Duodenal mucosa (tissue), 2 donors: ENCODE data around the gene JDP2.

Experiments
- H3K27ac ChIP-seq: one replicate; pipeline ENCODE4 v1.7.0; 2013; ENCODE audit warnings: low read depth, low read length
- H3K27me3 ChIP-seq, 2 donors: one replicate each; pipeline ENCODE4 v1.7.0; 2013; ENCODE audit warnings: low read length in 2 of 2, control low read depth in 1 of 2; ENCODE audit not compliant: insufficient read depth in 2 of 2, control insufficient read depth in 1 of 2
- H3K36me3 ChIP-seq, 2 donors: one replicate each; pipeline ENCODE4 v1.7.0; 2013; ENCODE audit warnings: low read length in 2 of 2, control low read depth in 1 of 2; ENCODE audit not compliant: insufficient read depth in 2 of 2, control insufficient read depth in 1 of 2
- H3K4me1 ChIP-seq, 2 donors: one replicate each; pipeline ENCODE4 v1.7.0; 2013; ENCODE audit warnings: low read length in 2 of 2, control low read depth in 1 of 2; ENCODE audit not compliant: insufficient read depth in 2 of 2, control insufficient read depth in 1 of 2
- H3K4me3 ChIP-seq, 2 donors: one replicate each; pipeline ENCODE4 v1.7.0; 2013; ENCODE audit warnings: low read length in 2 of 2, low read depth in 1 of 2
- H3K9ac ChIP-seq, 2 donors: one replicate each; pipeline ENCODE4 v1.7.0; 2013; ENCODE audit warnings: low read length in 2 of 2, low read depth in 1 of 2
- H3K9me3 ChIP-seq, 2 donors: one replicate each; pipeline ENCODE4 v1.7.0; 2013; ENCODE audit warnings: low read length in 2 of 2, control low read depth in 1 of 2; ENCODE audit not compliant: control insufficient read depth in 1 of 2

The JDP2 gene

DNA sequence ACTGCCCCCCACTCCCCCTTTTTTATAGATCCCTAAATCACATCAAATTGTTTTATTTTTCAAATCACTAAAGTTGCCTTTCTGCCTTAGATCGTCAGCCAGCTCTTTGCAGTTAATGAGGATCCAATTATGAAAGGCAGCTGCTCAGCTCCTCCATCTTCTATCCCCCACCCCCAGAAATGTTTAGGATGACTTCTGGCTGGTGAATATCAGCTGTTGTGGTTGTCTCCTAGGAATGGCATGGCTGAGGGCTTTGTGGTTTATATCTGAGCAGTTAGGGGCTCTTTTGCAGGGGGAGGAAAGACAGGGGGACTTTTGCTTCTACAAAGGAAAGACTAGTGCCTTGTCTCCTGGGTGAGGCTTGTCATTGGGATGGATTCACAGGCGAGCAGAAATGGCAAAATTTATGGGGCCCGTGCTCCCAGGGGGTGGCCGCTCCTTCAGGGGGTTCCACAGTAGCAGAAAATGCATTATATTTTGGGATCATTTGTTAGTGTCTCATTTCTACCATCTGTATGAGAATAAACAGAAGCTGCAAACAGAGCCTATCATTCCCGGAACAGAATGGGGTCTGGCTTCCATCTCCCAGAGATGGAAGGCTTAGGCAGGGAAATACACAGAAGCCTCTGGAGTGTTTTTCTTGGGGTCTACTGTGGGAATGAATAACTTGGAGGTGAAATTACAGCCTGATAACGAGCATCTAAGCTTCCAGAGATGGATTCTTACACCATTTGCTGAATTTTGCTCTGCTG, 6.5 kb downstream of the JDP2 start:
- Histone ChIP-seq H3K27ac (no peak overlapping the region), H3K9me3 (no peaks in the 10 kb centered on the region), H3K27me3 (no peaks in the 10 kb centered on the region), H3K4me3 (no peak overlapping the region), H3K9ac (no peak overlapping the region), H3K4me1 (peaks cover 48 to 61% of the 10 kb centered on the region in 2 donors), H3K36me3 (peaks cover 21 to 46% of the 10 kb centered on the region in 2 donors)

DNA sequence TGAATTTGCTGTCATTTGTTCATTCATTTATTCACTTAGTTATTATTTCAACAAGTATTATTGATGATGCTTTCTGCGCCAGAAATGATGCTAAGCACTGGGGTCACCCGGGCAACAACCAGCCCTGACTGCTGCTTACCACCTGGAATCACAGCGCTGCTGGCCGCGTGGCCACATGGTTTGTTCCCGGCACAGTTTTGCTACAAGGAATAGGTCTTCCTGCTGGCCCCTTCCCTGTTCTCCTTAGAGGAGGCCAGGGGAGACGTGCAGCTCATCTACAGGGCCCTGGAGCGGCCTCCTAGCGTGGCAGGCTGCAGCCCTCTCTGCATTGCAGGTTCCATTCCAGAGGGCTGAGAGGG, 7.0 kb downstream of the JDP2 start:
- Histone ChIP-seq H3K27ac (no peak overlapping the region), H3K4me3 (no peak overlapping the region), H3K27me3 (no peaks in the 10 kb centered on the region), H3K4me1 (peaks cover 43 to 56% of the 10 kb centered on the region in 2 donors), H3K9ac (no peak overlapping the region), H3K36me3 (peaks cover 26 to 51% of the 10 kb centered on the region in 2 donors), H3K9me3 (no peaks in the 10 kb centered on the region)

DNA sequence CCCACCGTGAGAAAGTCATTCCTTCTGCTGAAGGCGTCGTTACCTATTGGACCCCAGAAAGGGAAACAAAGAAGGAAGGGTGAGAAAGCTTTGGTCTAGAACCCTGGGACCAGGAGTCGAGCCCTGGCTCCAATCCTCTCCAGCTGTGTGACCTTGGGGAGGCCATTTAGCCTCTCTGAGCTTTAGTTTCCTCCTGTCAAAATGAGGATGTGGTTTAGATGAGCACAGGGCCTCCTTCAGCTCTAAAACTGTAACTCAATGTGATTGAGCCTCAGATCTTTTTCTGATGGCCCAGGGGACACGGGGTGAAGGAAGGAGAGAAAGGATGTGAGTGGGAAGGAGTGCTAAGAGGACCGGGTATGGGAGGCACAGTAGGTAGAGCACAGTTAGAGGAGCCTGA, 7.7 kb downstream of the JDP2 start:
- Histone ChIP-seq H3K9ac (no peak overlapping the region), H3K4me1 (peaks cover 39 to 51% of the 10 kb centered on the region in 2 donors)

DNA sequence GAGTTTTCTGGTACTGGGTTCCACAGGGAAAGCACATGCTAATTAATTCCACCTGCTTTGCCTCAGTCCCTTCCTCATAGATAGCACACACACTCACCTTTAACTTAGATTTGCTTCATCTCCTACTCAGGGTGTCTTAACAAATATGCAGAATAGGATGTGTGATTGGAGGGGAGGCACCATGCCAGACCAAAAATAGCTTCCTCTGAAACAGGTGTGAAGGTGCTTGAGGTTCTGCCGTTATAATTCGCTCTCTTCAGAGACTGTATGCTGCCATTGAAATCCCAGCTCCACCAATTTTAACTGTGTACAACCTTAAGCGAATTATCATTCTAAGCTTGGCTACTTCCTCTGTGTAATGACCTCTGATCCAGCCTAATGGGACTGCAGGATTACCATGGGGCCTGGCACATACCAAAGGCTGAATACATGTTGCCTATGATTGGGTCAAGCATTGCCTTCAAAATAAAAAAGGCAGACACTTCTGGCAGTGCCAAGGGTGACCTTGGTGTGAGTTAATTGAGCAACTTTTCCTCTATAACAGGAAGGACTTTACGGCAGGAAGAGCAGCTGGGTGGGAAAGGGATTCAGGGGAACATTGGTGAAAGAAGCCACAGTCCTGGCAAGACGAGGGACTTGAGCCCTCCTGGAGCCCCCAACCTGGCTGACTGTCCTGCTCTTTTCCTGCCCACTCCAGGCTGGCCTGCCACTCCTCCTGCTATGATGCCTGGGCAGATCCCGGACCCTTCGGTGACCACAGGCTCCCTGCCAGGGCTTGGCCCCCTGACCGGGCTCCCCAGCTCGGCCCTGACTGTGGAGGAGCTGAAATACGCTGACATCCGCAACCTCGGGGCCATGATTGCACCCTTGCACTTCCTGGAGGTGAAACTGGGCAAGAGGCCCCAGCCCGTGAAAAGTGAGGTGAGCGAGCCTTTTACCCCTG, 9.7 kb downstream of the JDP2 start:
- H3K4me1 ChIP-seq, result peaks cover 25 to 34% of the 10 kb centered on the region in 2 donors
- H3K36me3 ChIP-seq, result peaks cover 37 to 66% of the 10 kb centered on the region in 2 donors
- no peak overlapping the region for H3K27ac ChIP-seq
- H3K4me3 ChIP-seq, result no peak overlapping the region
- no peaks in the 10 kb centered on the region for H3K27me3 ChIP-seq
- H3K9ac ChIP-seq, result no peak overlapping the region
- H3K9me3 ChIP-seq, result no peaks in the 10 kb centered on the region

More for the DNA sequence above, 7.7 kb downstream of the JDP2 start:
- Histone ChIP-seq H3K36me3 (peaks cover 31 to 57% of the 10 kb centered on the region in 2 donors), H3K27ac (no peak overlapping the region), H3K9me3 (no peaks in the 10 kb centered on the region), H3K4me3 (no peak overlapping the region), H3K27me3 (no peaks in the 10 kb centered on the region)

DNA sequence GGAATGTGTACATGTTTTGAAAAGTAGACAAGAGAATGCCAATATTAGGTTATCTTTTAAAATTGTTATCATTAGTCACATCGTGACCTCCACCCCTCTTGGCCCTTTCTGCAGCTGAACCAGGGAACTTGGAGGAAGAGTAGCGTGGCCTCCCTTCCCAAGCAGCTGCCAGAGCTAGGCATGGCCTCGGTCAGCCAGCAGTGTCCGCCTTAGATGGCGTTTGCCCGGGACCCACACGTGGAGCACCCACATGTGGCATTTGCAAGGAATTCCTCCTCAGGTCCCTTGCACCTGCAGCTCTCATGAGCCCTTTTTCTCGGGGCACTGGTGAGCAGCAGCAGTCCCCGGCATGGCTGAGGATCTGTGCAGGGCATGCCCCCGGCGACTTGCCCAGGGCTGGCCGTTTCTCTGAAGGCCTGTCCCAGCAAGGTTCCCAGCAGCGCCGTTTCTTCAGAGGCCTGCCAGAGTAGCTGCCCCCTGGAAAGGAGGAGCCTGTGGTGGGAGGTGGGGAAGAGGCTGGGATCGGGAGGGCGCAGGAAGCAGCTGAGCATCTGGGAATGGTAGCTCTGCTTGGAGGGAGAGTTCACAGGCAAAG, 10.8 kb downstream of the JDP2 start:
- Histone ChIP-seq H3K9me3 (no peaks in the 10 kb centered on the region), H3K9ac (no peak overlapping the region), H3K4me1 (peaks cover 25 to 31% of the 10 kb centered on the region in 2 donors), H3K27me3 (no peaks in the 10 kb centered on the region), H3K36me3 (peaks cover 43 to 67% of the 10 kb centered on the region in 2 donors), H3K27ac (no peak overlapping the region), H3K4me3 (no peak overlapping the region)

DNA sequence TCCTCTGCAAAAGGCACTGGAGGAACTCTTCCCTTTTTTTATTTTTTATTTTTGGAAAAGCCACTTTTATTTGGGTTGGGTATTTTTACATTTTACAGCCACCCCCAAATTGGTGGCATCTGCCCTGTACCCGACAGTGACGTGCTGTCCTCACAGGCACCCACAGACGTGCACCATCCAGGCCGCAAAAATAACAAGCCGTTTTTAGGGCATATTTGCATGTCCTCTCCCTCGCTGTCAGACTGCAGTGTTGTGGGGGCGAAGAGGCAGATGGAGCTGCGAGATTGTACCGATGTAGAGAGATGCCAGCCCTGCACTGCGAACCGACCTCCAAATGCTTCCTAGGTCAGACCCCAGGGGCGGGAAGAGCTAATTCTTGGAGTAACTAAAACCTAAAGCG, 12.2 kb downstream of the JDP2 start:
- no peak overlapping the region for H3K27ac ChIP-seq
- no peak overlapping the region for H3K9ac ChIP-seq
- H3K4me3 ChIP-seq, result no peak overlapping the region
- H3K36me3 ChIP-seq, result peaks cover 34 to 64% of the 10 kb centered on the region in 2 donors
- peaks cover 25 to 31% of the 10 kb centered on the region in 2 donors for H3K4me1 ChIP-seq
- H3K9me3 ChIP-seq, result no peaks in the 10 kb centered on the region
- no peaks in the 10 kb centered on the region for H3K27me3 ChIP-seq

DNA sequence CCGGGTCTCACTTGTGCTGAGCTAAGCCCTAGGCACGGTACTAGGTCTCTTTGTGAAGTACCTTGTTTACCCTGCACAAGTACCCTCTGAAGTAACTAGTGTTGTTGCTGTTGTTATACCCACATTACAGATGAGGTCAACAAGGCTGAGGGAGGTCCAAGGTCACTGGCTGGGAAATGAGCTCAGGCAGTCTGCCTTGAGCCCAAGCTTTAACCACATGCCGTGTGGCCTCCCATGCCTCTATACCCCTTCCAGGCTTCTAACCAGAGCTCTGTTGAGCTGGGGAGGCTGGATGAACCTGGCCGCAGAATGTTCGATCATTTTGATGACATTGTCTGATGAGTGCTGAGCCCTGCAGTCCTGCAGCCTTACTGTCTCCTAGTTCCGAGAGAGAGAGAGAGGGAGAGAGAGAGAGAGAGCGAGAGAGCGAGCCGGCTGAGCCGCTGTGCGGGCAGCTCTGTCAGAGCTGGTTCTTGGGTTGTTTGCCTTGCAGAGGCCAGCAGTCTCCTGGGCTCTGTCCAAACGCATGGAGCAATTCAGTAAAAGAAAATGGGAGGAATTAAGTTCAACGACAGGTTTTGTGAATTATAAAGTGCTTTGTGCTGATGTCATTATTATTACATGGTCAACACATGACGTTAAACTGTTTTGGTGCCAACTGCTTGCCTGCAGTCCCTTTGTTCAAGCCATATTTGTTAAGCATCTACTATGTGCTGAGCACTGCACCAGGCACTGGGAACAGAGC, 13.1 kb downstream of the JDP2 start:
- peak overlapping the region; percentile 5 for H3K27ac ChIP-seq
- peaks cover 34 to 65% of the 10 kb centered on the region in 2 donors for H3K36me3 ChIP-seq
- peaks cover 22 to 25% of the 10 kb centered on the region in 2 donors for H3K4me1 ChIP-seq
- no peaks in the 10 kb centered on the region for H3K9me3 ChIP-seq
- no peak overlapping the region for H3K9ac ChIP-seq
- no peak overlapping the region for H3K4me3 ChIP-seq
- H3K27me3 ChIP-seq, result no peaks in the 10 kb centered on the region

DNA sequence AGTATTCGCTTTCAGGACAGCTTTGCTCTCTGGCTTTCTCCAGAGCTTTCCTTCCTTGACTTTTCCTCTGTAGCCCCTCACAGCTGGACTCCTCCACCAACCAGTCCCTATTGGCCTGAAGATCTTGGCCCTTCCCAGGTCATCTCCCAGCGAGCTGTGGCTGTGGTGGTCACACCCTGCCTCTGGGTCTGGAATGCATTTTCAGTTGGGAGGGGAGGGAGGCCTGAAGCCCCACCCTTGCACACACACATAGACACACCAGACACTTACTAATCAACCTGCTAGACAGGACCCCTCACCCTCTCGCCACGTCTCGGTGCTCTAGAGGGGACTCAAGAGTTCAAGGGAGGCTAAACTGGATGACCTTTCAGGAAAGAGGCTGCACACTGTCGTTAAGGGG, 13.9 kb downstream of the JDP2 start:
- Histone ChIP-seq H3K4me3 (no peak overlapping the region), H3K9ac (no peak overlapping the region), H3K27ac (no peak overlapping the region), H3K4me1 (peaks cover 19 to 20% of the 10 kb centered on the region in 2 donors), H3K9me3 (no peaks in the 10 kb centered on the region), H3K27me3 (no peaks in the 10 kb centered on the region), H3K36me3 (peaks cover 34 to 65% of the 10 kb centered on the region in 2 donors)

DNA sequence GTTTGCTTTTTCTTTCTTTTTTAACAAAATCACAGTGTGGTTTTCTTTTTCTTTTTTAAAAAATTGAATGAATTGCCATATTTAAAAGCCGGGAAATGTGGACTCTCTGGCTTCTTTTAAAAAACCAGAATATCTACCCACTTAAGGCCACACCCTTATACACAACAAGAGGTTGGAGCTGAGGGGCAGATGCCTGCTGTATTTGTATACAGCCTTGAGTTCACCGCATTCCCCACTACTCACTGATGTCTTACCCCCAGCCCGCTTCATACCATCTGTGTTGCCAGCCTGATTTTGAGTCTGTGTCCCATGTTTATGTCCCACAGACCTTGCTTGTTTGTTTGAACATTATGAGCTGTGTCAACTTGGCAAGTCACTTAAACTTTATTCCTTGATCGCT, 14.3 kb downstream of the JDP2 start:
- no peak overlapping the region for H3K27ac ChIP-seq

More for the DNA sequence above, 14.3 kb downstream of the JDP2 start:
- Histone ChIP-seq H3K9me3 (no peaks in the 10 kb centered on the region), H3K36me3 (peaks cover 34 to 65% of the 10 kb centered on the region in 2 donors), H3K27me3 (no peaks in the 10 kb centered on the region), H3K4me1 (peaks cover 18 to 21% of the 10 kb centered on the region in 2 donors), H3K9ac (no peak overlapping the region), H3K4me3 (no peak overlapping the region)
